ENCODE measurements around the gene HTR3E. TPM values are rescaled to one million over a fixed set of nuclear protein-coding genes. Genes with fewer than 3 reads are reported as not detected.

Gene HTR3E
- polyA plus RNA-seq, 3 donors, result not detected

- H3K79me2 ChIP-seq (ENCODE audit: insufficient read depth, low read length), result no peaks in the 10 kb centered on the region
- peaks cover 0 to 17% of the 10 kb centered on the region in 2 donors for H3K9me3 ChIP-seq (replicated peaks in 1 of 2; ENCODE audit: control insufficient read depth in 1 of 2, insufficient read depth in 1 of 2, low read length in 2 of 2)
- no peaks in the 10 kb centered on the region for H3K27me3 ChIP-seq (ENCODE audit: control insufficient read depth in 2 of 2, insufficient read depth in 2 of 2, low read length in 2 of 2)
- H3K36me3 ChIP-seq (replicated peaks in 1 of 2; ENCODE audit: control insufficient read depth in 1 of 2, insufficient read depth in 2 of 2, low read length in 2 of 2), result no peaks in the 10 kb centered on the region
- no peak overlapping the region for H3K9ac ChIP-seq (ENCODE audit: insufficient read depth, low read length, poor library complexity, severe bottlenecking)
- no peaks in the 10 kb centered on the region for H4K20me1 ChIP-seq (ENCODE audit: insufficient read depth, low read length)
- H3K4me3 Mint-ChIP-seq, result no peak overlapping the region
- 93% methylated on average over 2 of the region's 5 CpGs for WGBS (ENCODE audit: insufficient coverage)
- no peaks in the 10 kb centered on the region for H3K4me1 Mint-ChIP-seq
- no peaks in the 10 kb centered on the region for H3K4me1 ChIP-seq (ENCODE audit: control insufficient read depth in 1 of 2, insufficient read depth in 2 of 2, low read length in 2 of 2)
- no peak for TF ChIP-seq CTCF (IDR thresholded peaks at IDR 0.05)
- no peaks in the 10 kb centered on the region for H3K36me3 Mint-ChIP-seq
- no peak overlapping the region for H3K4me3 ChIP-seq (replicated peaks in 1 of 3; ENCODE audit: low read depth in 2 of 3, low read length in 3 of 3)
- no peak overlapping the region for H3K27ac Mint-ChIP-seq
- intact Hi-C loops (cut with micrococcal nuclease), result no loop called here
- no peak overlapping the region for H3K27ac ChIP-seq (ENCODE audit: low read depth in 1 of 2, low read length in 2 of 2)
- H3K4me2 ChIP-seq (replicated peaks; ENCODE audit: extremely low read depth, low read length, poor library complexity, severe bottlenecking), result no peak overlapping the region
- H3K27me3 Mint-ChIP-seq (ENCODE audit: low read depth in 3 of 3), result peaks cover 3 to 6% (median 4%) of the 10 kb centered on the region in 3 donors
- no peak overlapping the region for H2AFZ ChIP-seq (ENCODE audit: insufficient read depth, low read depth, low read length, poor library complexity, severe bottlenecking)
- DNase-seq, result no peak
- peaks cover 0 to 21% (median 11%) of the 10 kb centered on the region in 7 donors for H3K9me3 Mint-ChIP-seq
Measured at GRCh38 chr3:184077881-184078280, 19.0 kb upstream of the HTR3E start.

GRCh38 chr3:184078851-184079250 lies 18.0 kb upstream of the HTR3E start:
- Histone ChIP-seq H4K20me1 (ENCODE audit: insufficient read depth, low read length) (no peaks in the 10 kb centered on the region), H3K4me2 (replicated peaks; ENCODE audit: extremely low read depth, low read length, poor library complexity, severe bottlenecking) (no peak overlapping the region), H3K36me3 (replicated peaks in 1 of 2; ENCODE audit: control insufficient read depth in 1 of 2, insufficient read depth in 2 of 2, low read length in 2 of 2) (no peaks in the 10 kb centered on the region), H3K9me3 (replicated peaks in 1 of 2; ENCODE audit: control insufficient read depth in 1 of 2, insufficient read depth in 1 of 2, low read length in 2 of 2) (peaks cover 0 to 27% of the 10 kb centered on the region in 2 donors), H3K79me2 (ENCODE audit: insufficient read depth, low read length) (no peaks in the 10 kb centered on the region), H3K9ac (ENCODE audit: insufficient read depth, low read length, poor library complexity, severe bottlenecking) (no peak overlapping the region), H3K4me3 (replicated peaks in 1 of 3; ENCODE audit: low read depth in 2 of 3, low read length in 3 of 3) (no peak overlapping the region), H2AFZ (ENCODE audit: insufficient read depth, low read depth, low read length, poor library complexity, severe bottlenecking) (no peak overlapping the region), H3K27ac (ENCODE audit: low read depth in 1 of 2, low read length in 2 of 2) (no peak overlapping the region), H3K27me3 (ENCODE audit: control insufficient read depth in 2 of 2, insufficient read depth in 2 of 2, low read length in 2 of 2) (no peaks in the 10 kb centered on the region), H3K4me1 (ENCODE audit: control insufficient read depth in 1 of 2, insufficient read depth in 2 of 2, low read length in 2 of 2) (no peaks in the 10 kb centered on the region)
- H3K4me1 Mint-ChIP-seq, result no peaks in the 10 kb centered on the region
- H3K36me3 Mint-ChIP-seq, result no peaks in the 10 kb centered on the region
- no peak for DNase-seq
- 100% methylated on average over 1 of the region's 3 CpGs for WGBS (ENCODE audit: insufficient coverage)
- TF ChIP-seq CTCF (IDR thresholded peaks at IDR 0.05), result no peak
- intact Hi-C loops (cut with micrococcal nuclease), result no loop called here
- no peak overlapping the region for H3K27ac Mint-ChIP-seq
- H3K27me3 Mint-ChIP-seq (ENCODE audit: low read depth in 3 of 3), result peaks cover 3 to 6% (median 4%) of the 10 kb centered on the region in 3 donors
- no peak overlapping the region for H3K4me3 Mint-ChIP-seq
- H3K9me3 Mint-ChIP-seq, result peaks cover 7 to 30% (median 20%) of the 10 kb centered on the region in 7 donors

All from CD14-positive monocyte (primary cell).